Measurements from ENCODE around the gene BAD. TPM values are rescaled to one million over a fixed set of nuclear protein-coding genes. Genes with fewer than 3 reads are reported as not detected.

The BAD gene
- total RNA-seq, 1 donor from 2014 or later: 26.6 TPM

DNA sequence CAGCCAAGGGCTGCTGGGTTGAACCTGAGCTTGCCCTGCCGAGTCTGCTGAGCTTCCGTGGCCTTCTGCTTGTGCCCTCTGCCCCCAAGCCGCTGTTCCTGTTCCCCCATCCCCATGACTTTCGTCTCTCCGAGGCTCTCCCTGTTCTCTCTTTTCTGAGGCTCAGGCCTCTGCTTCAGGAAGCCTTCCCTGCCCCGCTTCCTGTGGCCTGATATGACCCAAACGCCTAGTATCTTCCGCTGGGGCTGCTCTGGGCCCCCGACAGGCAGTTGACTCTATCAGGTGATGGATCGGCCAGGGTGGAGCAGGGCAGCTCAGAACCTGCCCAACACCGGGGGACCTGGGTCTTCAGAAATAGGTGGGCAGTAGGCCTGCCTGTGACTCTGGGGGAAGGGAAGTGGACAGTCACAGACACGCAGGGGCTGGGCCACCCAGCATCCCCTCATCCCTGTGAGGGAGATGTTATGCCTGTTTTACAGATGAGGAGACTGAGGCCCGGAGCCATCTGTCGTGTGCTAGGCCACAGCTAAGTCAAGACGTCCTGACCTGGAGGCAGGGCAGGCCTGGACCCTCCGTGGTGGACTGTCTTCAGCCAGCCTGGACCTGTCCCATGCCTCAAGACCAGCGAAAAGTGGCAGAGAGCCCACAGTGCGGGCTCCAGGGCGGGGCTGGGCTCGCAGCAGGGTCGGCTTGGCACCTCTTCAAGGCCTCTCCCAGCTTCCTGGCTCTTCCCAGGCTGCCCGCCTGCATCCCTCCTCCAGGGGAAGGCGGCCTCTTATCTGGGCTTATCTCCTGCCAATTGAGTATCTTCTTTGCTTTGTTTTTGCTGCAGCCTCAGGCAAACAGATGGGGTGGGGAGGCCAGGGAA lies 16.2 kb downstream of the BAD start:
- TF ChIP-seq, protein P1, sequence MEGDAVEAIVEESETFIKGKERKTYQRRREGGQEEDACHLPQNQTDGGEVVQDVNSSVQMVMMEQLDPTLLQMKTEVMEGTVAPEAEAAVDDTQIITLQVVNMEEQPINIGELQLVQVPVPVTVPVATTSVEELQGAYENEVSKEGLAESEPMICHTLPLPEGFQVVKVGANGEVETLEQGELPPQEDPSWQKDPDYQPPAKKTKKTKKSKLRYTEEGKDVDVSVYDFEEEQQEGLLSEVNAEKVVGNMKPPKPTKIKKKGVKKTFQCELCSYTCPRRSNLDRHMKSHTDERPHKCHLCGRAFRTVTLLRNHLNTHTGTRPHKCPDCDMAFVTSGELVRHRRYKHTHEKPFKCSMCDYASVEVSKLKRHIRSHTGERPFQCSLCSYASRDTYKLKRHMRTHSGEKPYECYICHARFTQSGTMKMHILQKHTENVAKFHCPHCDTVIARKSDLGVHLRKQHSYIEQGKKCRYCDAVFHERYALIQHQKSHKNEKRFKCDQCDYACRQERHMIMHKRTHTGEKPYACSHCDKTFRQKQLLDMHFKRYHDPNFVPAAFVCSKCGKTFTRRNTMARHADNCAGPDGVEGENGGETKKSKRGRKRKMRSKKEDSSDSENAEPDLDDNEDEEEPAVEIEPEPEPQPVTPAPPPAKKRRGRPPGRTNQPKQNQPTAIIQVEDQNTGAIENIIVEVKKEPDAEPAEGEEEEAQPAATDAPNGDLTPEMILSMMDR (IDR thresholded peaks at IDR 0.05): no peak
- ATAC-seq (ENCODE audit: low read depth) (no peak), DNase-seq (no peak)
- H3K4me3 Mint-ChIP-seq: peak overlapping the region; percentile 97
- H3K4me1 Mint-ChIP-seq: peaks cover 23% of the 10 kb centered on the region
- H3K27ac Mint-ChIP-seq: peak overlapping the region; percentile 95
- intact Hi-C loops (cut with micrococcal nuclease): no loop called here
- H3K36me3 Mint-ChIP-seq (ENCODE audit: low read depth): peaks cover 11% of the 10 kb centered on the region
- H3K27me3 Mint-ChIP-seq: no peaks in the 10 kb centered on the region
- CTCF ChIA-PET: interaction anchor here (0.7 to 5.7 kb wide), 7 partner anchors 16 to 64 kb away, joined by 3 to 55 read pairs (median 6); partner anchors contain the start of genes CATSPERZ, PLCB3, PRDX5 and TRMT112
- POLR2A ChIA-PET: interaction anchor here (0.8 to 6.0 kb wide), 13 partner anchors 14 to 1427 kb away, joined by 3 to 119 read pairs (median 22); partner anchors contain the start of genes BAD, DNAJC4, ESRRA and FERMT3
- no peaks in the 10 kb centered on the region for H3K9me3 Mint-ChIP-seq

DNA sequence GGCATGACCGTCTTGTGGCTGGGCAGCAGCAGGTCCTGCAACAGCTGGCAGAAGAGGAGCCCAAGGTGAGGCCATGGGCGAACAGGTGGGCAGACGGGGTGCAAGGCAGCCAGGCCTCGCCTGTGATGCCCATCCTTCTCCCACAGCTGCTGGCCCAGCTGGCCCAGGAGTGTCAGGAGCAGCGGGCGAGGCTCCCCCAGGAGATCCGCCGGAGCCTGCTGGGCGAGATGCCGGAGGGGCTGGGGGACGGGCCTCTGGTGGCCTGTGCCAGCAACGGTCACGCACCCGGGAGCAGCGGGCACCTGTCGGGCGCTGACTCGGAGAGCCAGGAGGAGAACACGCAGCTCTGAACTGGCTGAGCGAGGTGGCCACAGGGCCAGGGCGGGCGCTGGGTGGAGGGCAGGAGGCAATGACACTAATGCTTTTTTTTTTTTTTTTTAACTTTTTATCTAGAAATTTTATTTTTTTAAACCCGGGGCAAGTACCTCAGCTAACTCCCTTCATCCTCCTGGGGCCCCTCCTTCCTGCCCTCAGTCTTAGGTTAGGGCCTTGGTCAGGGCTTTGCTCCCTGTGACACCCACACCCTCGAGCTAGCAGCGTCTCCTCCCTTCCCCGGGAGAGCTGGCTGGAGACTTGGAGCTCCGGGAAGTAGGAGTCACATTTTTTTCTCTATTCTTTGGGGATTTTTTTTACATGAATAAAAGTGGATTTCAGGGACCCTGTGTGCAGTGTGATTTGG lies 17.1 kb downstream of the BAD start:
- Mint-ChIP-seq H3K9me3 (no peaks in the 10 kb centered on the region), H3K4me1 (peaks cover 23% of the 10 kb centered on the region), H3K4me3 (no peak overlapping the region), H3K36me3 (ENCODE audit: low read depth) (peaks cover 12% of the 10 kb centered on the region), H3K27ac (no peak overlapping the region), H3K27me3 (no peaks in the 10 kb centered on the region)
- ATAC-seq (ENCODE audit: low read depth) (no peak), DNase-seq (no peak)
- intact Hi-C loops (cut with micrococcal nuclease): no loop called here
- POLR2A ChIA-PET: interaction anchor here (4.7 to 6.0 kb wide), 2 partner anchors 22 to 61 kb away, joined by 81 read pairs; partner anchors contain the start of genes FERMT3 and PPP1R14B
- TF ChIP-seq, protein P1 (IDR thresholded peaks at IDR 0.05): no peak
- CTCF ChIA-PET: interaction anchor here (1.1 to 5.7 kb wide), 2 partner anchors 15 to 35 kb away, joined by 3 to 55 read pairs; partner anchors contain the start of gene CATSPERZ

DNA sequence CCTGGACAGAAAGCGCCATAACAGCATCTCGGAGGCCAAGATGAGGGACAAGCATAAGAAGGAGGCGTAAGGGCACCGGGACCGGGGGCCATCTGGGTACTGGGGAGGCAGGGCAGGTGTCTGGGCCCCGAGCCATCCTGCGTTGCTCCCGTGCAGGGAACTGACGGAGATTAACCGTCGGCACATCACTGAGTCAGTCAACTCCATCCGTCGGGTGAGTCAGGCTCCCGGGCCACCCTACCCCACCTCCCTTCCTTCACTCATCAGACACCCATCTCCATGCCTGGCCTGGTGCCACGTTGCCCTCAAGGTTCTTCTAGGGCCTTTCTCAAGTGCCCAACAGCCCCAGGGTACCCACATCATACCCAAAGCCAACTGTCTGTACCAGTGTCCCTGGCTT lies 18.1 kb downstream of the BAD start:
- intact Hi-C loops (cut with micrococcal nuclease): no loop called here
- Mint-ChIP-seq H3K36me3 (ENCODE audit: low read depth) (peaks cover 9% of the 10 kb centered on the region), H3K9me3 (no peaks in the 10 kb centered on the region), H3K27ac (no peak overlapping the region), H3K4me1 (peaks cover 19% of the 10 kb centered on the region), H3K4me3 (no peak overlapping the region), H3K27me3 (no peaks in the 10 kb centered on the region)
- no peak for ATAC-seq (ENCODE audit: low read depth)
- ChIA-PET CTCF (no interaction called here), POLR2A (no interaction called here)
- DNase-seq: no peak
- TF ChIP-seq, protein P1 (IDR thresholded peaks at IDR 0.05): no peak

DNA sequence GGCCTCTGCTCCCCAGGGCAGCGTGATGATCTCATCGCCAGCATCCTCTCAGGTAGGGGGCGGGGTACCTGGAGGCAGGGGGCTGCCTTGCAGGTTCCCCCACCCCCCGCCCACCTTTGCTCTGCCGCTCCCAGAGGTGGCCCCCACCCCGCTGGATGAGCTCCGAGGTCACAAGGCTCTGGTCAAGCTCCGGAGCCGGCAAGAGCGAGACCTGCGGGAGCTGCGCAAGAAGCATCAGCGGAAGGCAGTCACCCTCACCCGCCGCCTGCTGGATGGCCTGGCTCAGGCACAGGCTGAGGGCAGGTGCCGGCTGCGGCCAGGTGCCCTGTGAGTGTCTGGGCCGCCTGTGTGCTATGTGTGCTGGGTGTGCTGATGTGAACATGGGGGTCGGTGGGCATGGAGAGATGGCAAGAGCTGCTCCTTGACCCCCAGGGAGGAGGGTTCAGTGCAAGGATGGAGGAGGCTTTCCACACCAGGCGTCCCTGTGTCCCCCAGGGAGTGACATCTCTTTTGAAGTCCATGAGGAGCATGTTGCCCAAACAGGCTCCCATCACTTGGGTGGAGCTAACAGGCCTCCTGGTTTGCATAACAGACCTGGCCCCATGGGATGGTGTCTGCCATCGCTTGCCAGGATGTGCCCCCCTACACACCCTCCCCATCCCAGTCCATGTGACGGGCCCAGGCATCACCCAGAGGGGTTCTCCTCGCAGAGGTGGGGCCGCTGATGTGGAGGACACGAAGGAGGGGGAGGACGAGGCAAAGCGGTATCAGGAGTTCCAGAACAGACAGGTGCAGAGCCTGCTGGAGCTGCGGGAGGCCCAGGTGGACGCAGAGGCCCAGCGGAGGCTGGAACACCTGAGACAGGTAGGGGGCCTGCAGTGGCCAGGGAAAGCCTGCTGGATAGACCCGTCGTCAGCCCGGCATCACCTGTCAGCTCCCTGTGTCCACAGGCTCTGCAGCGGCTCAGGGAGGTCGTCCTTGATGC lies 19.0 kb downstream of the BAD start:
- no peak for DNase-seq
- Mint-ChIP-seq H3K27me3 (no peaks in the 10 kb centered on the region), H3K4me3 (no peak overlapping the region), H3K36me3 (ENCODE audit: low read depth) (peaks cover 8% of the 10 kb centered on the region), H3K4me1 (peaks cover 19% of the 10 kb centered on the region), H3K9me3 (no peaks in the 10 kb centered on the region), H3K27ac (no peak overlapping the region)
- no peak for ATAC-seq (ENCODE audit: low read depth)
- ChIA-PET CTCF (no interaction called here), POLR2A (interaction anchor here (1.0 to 1.2 kb wide), 2 partner anchors 19 to 60 kb away, joined by 3 read pairs; partner anchors contain the start of gene BAD)
- intact Hi-C loops (cut with micrococcal nuclease): no loop called here
- TF ChIP-seq, protein P1 (IDR thresholded peaks at IDR 0.05): no peak

All from activated B cell treated with CpG ODN at 0.5 μM for 24 hours (primary cell).